H9 (cell line): ENCODE data around the gene ADGRG1. TPM values are rescaled to one million over a fixed set of nuclear protein-coding genes. Genes with fewer than 3 reads are reported as not detected.

Experiments used
- DNase-seq: peaks from one replicate; pipeline ENCODE4 v3.0.0-alpha.2; 2017
- H2AFZ ChIP-seq: one replicate; pipeline ENCODE4 v1.6.1; 2013; ENCODE audit warnings: mild to moderate bottlenecking, low read length, control low read depth, moderate library complexity
- H2AK5ac ChIP-seq: 2 replicates; pipeline ENCODE4 v1.6.1; 2013; ENCODE audit warnings: low read length, control low read depth, mixed read lengths; ENCODE audit not compliant: insufficient read length
- H2BK120ac ChIP-seq: one replicate; pipeline ENCODE4 v1.6.1; 2013; ENCODE audit warnings: low read depth, mild to moderate bottlenecking, low read length, control low read depth, inconsistent platforms; ENCODE audit not compliant: poor library complexity, severe bottlenecking
- H2BK12ac ChIP-seq: 2 replicates; pipeline ENCODE4 v1.6.1; 2013; ENCODE audit warnings: low read length, control low read depth, mixed read lengths, low read depth; ENCODE audit not compliant: insufficient read length
- H2BK15ac ChIP-seq: 2 replicates; pipeline ENCODE4 v1.6.1; 2013; ENCODE audit warnings: low read depth, low read length, control low read depth
- H2BK20ac ChIP-seq: one replicate; pipeline ENCODE4 v1.6.1; 2013; ENCODE audit warnings: low read depth, mild to moderate bottlenecking, low read length, control low read depth, inconsistent platforms; ENCODE audit not compliant: poor library complexity, severe bottlenecking
- H2BK5ac ChIP-seq: 2 replicates; pipeline ENCODE4 v1.6.1; 2013; ENCODE audit warnings: low read length, control low read depth, mixed read lengths; ENCODE audit not compliant: insufficient read length
- H3K14ac ChIP-seq: 2 replicates; pipeline ENCODE4 v1.6.1; 2013; ENCODE audit warnings: low read length, control low read depth; ENCODE audit not compliant: insufficient read depth
- H3K18ac ChIP-seq: 2 replicates; pipeline ENCODE4 v1.6.1; 2013; ENCODE audit warnings: low read depth, mild to moderate bottlenecking, mixed read lengths, low read length, control low read depth; ENCODE audit not compliant: insufficient read length
- H3K23ac ChIP-seq: 2 replicates; pipeline ENCODE4 v1.6.1; 2013; ENCODE audit warnings: low read length, control low read depth, mixed read lengths, low read depth; ENCODE audit not compliant: insufficient read length
- H3K23me2 ChIP-seq: 2 replicates; pipeline ENCODE4 v1.6.1; 2013; ENCODE audit warnings: low read depth, mild to moderate bottlenecking, mixed read lengths, low read length, control low read depth; ENCODE audit not compliant: insufficient read length, poor library complexity, severe bottlenecking
- H3K27ac ChIP-seq: 2 replicates; pipeline ENCODE4 v1.5.1; 2013; ENCODE audit warnings: low read length, control low read depth, mixed read lengths, low read depth; ENCODE audit not compliant: insufficient read length
- H3K27me3 ChIP-seq: 2 replicates; pipeline ENCODE4 v1.6.1; 2013; ENCODE audit warnings: low read length, control low read depth, inconsistent platforms; ENCODE audit not compliant: insufficient read depth
- H3K4ac ChIP-seq: 2 replicates; pipeline ENCODE4 v1.6.1; 2013; ENCODE audit warnings: low read depth, mild to moderate bottlenecking, control low read depth, inconsistent platforms, low read length, moderate library complexity
- H3K4me1 ChIP-seq: 2 replicates; pipeline ENCODE4 v1.6.1; 2013; ENCODE audit warnings: low read length, control low read depth, inconsistent platforms; ENCODE audit not compliant: insufficient read depth
- H3K4me2 ChIP-seq: 2 replicates; pipeline ENCODE4 v1.6.1; 2013; ENCODE audit warnings: low read length, control low read depth, mixed read lengths; ENCODE audit not compliant: insufficient read length, insufficient read depth
- H3K56ac ChIP-seq: 2 replicates; pipeline ENCODE4 v1.6.1; 2013; ENCODE audit warnings: low read depth, mild to moderate bottlenecking, mixed read lengths, low read length, control low read depth; ENCODE audit not compliant: insufficient read length
- H3K79me1 ChIP-seq: 2 replicates; pipeline ENCODE4 v1.6.1; 2013; ENCODE audit warnings: low read depth, mild to moderate bottlenecking, moderate library complexity, low read length, control low read depth, inconsistent platforms; ENCODE audit not compliant: insufficient read depth, poor library complexity, severe bottlenecking
- H3K79me2 ChIP-seq: 2 replicates; pipeline ENCODE4 v1.6.1; 2013; ENCODE audit warnings: low read length, control low read depth, inconsistent platforms; ENCODE audit not compliant: insufficient read depth
- H3K9ac ChIP-seq: 2 replicates; pipeline ENCODE4 v1.6.1; 2013; ENCODE audit warnings: low read length, control low read depth, mixed read lengths; ENCODE audit not compliant: insufficient read length; ENCODE audit errors: extremely low read depth
- H3K9me3 ChIP-seq: one replicate; pipeline ENCODE4 v1.6.1; 2013; ENCODE audit warnings: low read depth, low read length, inconsistent platforms; ENCODE audit not compliant: control insufficient read depth
- H3T11ph ChIP-seq: one replicate; pipeline ENCODE4 v1.6.1; 2013; ENCODE audit warnings: mild to moderate bottlenecking, low read length, control low read depth, inconsistent platforms
- H4K20me1 ChIP-seq: one replicate; pipeline ENCODE4 v1.6.1; 2013; ENCODE audit not compliant: control insufficient read depth, insufficient read length, insufficient read depth
- H4K5ac ChIP-seq: 2 replicates; pipeline ENCODE4 v1.6.1; 2013; ENCODE audit warnings: low read depth, mild to moderate bottlenecking, mixed read lengths, low read length, control low read depth; ENCODE audit not compliant: insufficient read length
- H4K8ac ChIP-seq: replicated peaks from 2 replicates; pipeline ENCODE4 v1.6.1; 2013; ENCODE audit warnings: low read length, control low read depth, mixed read lengths, low read depth; ENCODE audit not compliant: insufficient read length
- H4K91ac ChIP-seq: 2 replicates; pipeline ENCODE4 v1.6.1; 2013; ENCODE audit warnings: low read depth, mild to moderate bottlenecking, moderate library complexity, mixed read lengths, low read length, control low read depth; ENCODE audit not compliant: insufficient read length
- H3K27ac Mint-ChIP-seq, 3 experiments: 2 replicates in 2 of 3; 3 replicates in 1 of 3; pipeline ENCODE4 v1.8.0; 2020 to 2021; ENCODE audit warnings: mixed read lengths in 3 of 3, mild to moderate bottlenecking in 1 of 3, moderate library complexity in 1 of 3
- H3K27me3 Mint-ChIP-seq: 2 replicates; pipeline ENCODE4 v1.8.0; 2021; ENCODE audit warnings: low read depth, mild to moderate bottlenecking, moderate library complexity, mixed read lengths
- H3K36me3 Mint-ChIP-seq, 3 experiments: 2 replicates in 2 of 3; 3 replicates in 1 of 3; pipeline ENCODE4 v1.8.0; 2020 to 2021; ENCODE audit warnings: low read depth in 3 of 3, mixed read lengths in 3 of 3; ENCODE audit not compliant: insufficient read depth in 1 of 3
- H3K4me1 Mint-ChIP-seq, 2 experiments: 2 replicates each; pipeline ENCODE4 v1.8.0; 2020; ENCODE audit warnings: mixed read lengths in 2 of 2
- H3K4me3 Mint-ChIP-seq, 2 experiments: 2 replicates in 1 of 2; 3 replicates in 1 of 2; pipeline ENCODE4 v1.8.0; 2020 to 2021; ENCODE audit warnings: mild to moderate bottlenecking in 2 of 2, mixed read lengths in 2 of 2, moderate library complexity in 1 of 2
- H3K9me3 Mint-ChIP-seq, 2 experiments: 2 replicates in 1 of 2; 3 replicates in 1 of 2; pipeline ENCODE4 v1.8.0; 2020; ENCODE audit warnings: mild to moderate bottlenecking in 2 of 2, mixed read lengths in 2 of 2, moderate library complexity in 1 of 2
- WGBS: extraction: QIAGEN DNeasy Blood & Tissue Kit; methylation state at CpG from one replicate; pipeline ENCODE4 v1.1.7; 2013; ENCODE audit warnings: missing lambda C conversion rate, low lambda C conversion rate, mixed read lengths; ENCODE audit not compliant: insufficient read length; ENCODE audit errors: extremely low coverage; 5-methylcytosine and 5-hydroxymethylcytosine counted together
- total RNA-seq: library from RNA; stranded (reverse); gene quantifications from 2 replicates; pipeline ENCODE4 v1.2.1, GENCODE V29; 2021
- TF ChIP-seq, protein P1 (sequence below): fragments of 200-600 bp; sonication (generic); conservative IDR thresholded peaks from 3 replicates; pipeline ENCODE4 v1.8.0; 2021; ENCODE audit warnings: antibody characterized with exemption, mild to moderate bottlenecking

Gene ADGRG1
- total RNA-seq, 1 experiment from 2014 or later: 1.1 TPM

DNA sequence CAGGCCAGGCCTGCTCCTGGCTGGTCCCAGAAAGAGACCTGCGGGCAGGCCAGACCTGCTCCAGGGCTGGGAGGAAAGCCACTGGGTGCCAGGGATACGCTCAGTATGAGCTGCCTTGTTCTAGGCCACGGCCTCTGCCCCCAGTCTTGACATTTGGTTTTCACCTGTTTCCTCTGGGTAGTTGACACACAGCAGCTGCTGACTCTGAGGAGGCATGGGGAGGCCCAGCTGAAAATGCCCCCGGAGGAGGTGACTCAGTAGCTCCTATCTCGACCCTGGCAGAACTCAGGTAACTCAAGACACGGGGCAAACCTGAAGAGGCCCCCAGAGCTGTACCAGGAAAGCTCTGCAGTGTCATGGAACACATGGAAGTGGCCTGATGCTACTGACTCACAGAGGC lies 13.9 kb upstream of the ADGRG1 start:
- no peak overlapping the region for H4K8ac ChIP-seq
- no peak overlapping the region for H2BK5ac ChIP-seq
- Mint-ChIP-seq H3K36me3 (no peaks in the 10 kb centered on the region), H3K27ac (peak overlapping the region in 1 of 3 experiments; percentile 60; a peak in 1 of 7 replicates), H3K4me3 (no peak overlapping the region), H3K4me1 (peaks cover 6 to 10% of the 10 kb centered on the region in 2 experiments), H3K9me3 (no peaks in the 10 kb centered on the region), H3K27me3 (peaks cover 2% of the 10 kb centered on the region)
- H3K56ac ChIP-seq: no peak overlapping the region
- no peak overlapping the region for H2BK20ac ChIP-seq
- no CpG with 5 or more reads among the region's 6 CpGs for WGBS
- no peak overlapping the region for H3K27ac ChIP-seq
- H3K23me2 ChIP-seq: no peaks in the 10 kb centered on the region
- H3K27me3 ChIP-seq: no peaks in the 10 kb centered on the region
- no peak overlapping the region for H3K4ac ChIP-seq
- no peak overlapping the region for H2AK5ac ChIP-seq
- H2BK12ac ChIP-seq: no peak overlapping the region
- H3K14ac ChIP-seq: no peak overlapping the region
- H3K79me2 ChIP-seq: no peaks in the 10 kb centered on the region
- H2BK15ac ChIP-seq: no peak overlapping the region
- no peak overlapping the region for H2AFZ ChIP-seq
- no peak overlapping the region for H3K23ac ChIP-seq
- H3K18ac ChIP-seq: no peak overlapping the region
- no peak overlapping the region for H4K5ac ChIP-seq
- TF ChIP-seq, protein P1, sequence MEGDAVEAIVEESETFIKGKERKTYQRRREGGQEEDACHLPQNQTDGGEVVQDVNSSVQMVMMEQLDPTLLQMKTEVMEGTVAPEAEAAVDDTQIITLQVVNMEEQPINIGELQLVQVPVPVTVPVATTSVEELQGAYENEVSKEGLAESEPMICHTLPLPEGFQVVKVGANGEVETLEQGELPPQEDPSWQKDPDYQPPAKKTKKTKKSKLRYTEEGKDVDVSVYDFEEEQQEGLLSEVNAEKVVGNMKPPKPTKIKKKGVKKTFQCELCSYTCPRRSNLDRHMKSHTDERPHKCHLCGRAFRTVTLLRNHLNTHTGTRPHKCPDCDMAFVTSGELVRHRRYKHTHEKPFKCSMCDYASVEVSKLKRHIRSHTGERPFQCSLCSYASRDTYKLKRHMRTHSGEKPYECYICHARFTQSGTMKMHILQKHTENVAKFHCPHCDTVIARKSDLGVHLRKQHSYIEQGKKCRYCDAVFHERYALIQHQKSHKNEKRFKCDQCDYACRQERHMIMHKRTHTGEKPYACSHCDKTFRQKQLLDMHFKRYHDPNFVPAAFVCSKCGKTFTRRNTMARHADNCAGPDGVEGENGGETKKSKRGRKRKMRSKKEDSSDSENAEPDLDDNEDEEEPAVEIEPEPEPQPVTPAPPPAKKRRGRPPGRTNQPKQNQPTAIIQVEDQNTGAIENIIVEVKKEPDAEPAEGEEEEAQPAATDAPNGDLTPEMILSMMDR: no peak
- H3K79me1 ChIP-seq: no peaks in the 10 kb centered on the region
- no peak overlapping the region for H2BK120ac ChIP-seq
- H3K9me3 ChIP-seq: no peaks in the 10 kb centered on the region
- peak; percentile 11 for DNase-seq
- no peak overlapping the region for H3T11ph ChIP-seq
- no peak overlapping the region for H3K4me2 ChIP-seq
- no peaks in the 10 kb centered on the region for H4K20me1 ChIP-seq
- no peaks in the 10 kb centered on the region for H3K4me1 ChIP-seq
- no peak overlapping the region for H4K91ac ChIP-seq
- H3K9ac ChIP-seq: no peak overlapping the region
